Spinal cord (tissue), 10 donors: ENCODE data around the gene SLC35G4. TPM values are rescaled to one million over a fixed set of nuclear protein-coding genes. Genes with fewer than 3 reads are reported as not detected.
"Not testable (repeated sequence)": the region's sequence is repeated elsewhere in the genome, so short reads cannot be mapped to it uniquely, and the experiment has no call there.

Experiments used
- DNase-seq, 6 donors: peaks; one replicate each; pipeline versions ENCODE4 v3.0.0 to v3.0.0-alpha.2; 2013 to 2015; ENCODE audit warnings: low spot score in 6 of 6, low read depth in 4 of 6
- H3K27ac ChIP-seq: one replicate; pipeline ENCODE4 v1.5.1; 2013; ENCODE audit warnings: low read depth, low read length, control low read depth
- H3K27me3 ChIP-seq: one replicate; pipeline ENCODE4 v1.6.1; 2013; ENCODE audit warnings: low read length; ENCODE audit not compliant: control insufficient read depth, insufficient read depth
- H3K36me3 ChIP-seq: one replicate; pipeline ENCODE4 v1.6.1; 2013; ENCODE audit warnings: low read length; ENCODE audit not compliant: control insufficient read depth, insufficient read depth
- H3K4me1 ChIP-seq: one replicate; pipeline ENCODE4 v1.6.1; 2013; ENCODE audit warnings: low read length; ENCODE audit not compliant: control insufficient read depth, insufficient read depth
- H3K4me3 ChIP-seq: one replicate; pipeline ENCODE4 v1.5.1; 2013; ENCODE audit warnings: low read depth, low read length, control low read depth
- H3K9me3 ChIP-seq: one replicate; pipeline ENCODE4 v1.6.1; 2013; ENCODE audit warnings: low read length; ENCODE audit not compliant: control insufficient read depth, insufficient read depth
- WGBS: methylation state at CpG from one replicate; pipeline ENCODE4 v1.1.5; 2013; ENCODE audit warnings: missing lambda C conversion rate; ENCODE audit not compliant: insufficient coverage; 5-methylcytosine and 5-hydroxymethylcytosine counted together
- long read RNA-seq, 4 donors: transcript quantifications; one replicate each; lab custom pipeline, GENCODE V29; 2026
- polyA plus RNA-seq, 2 donors: library from polyadenylated mRNA; unstranded; fragments of 120-200 nt; gene quantifications; one replicate each; pipeline ENCODE4 v1.2.1, GENCODE V29; 2013; ENCODE audit not compliant: insufficient read length in 2 of 2
- total RNA-seq, 2 donors: library from RNA; depleted of rRNA in 1 of 2; stranded (reverse); fragments of 120-200 nt in 1 of 2; fragments of >200 nt in 1 of 2; gene quantifications; one replicate each; pipeline versions ENCODE4 v1.2.3 to v1.2.4, GENCODE V29; 2013 to 2014
- donor health status: healthy.

The SLC35G4 gene
- total RNA-seq (not detected), polyA plus RNA-seq (not detected)
- long read RNA-seq, donor 1, result 0 reads
- long read RNA-seq, donor 2, result 0 reads
- long read RNA-seq, donor 3, result 0 reads
- long read RNA-seq, donor 4, result 0 reads

- H3K4me3 ChIP-seq, H3K27me3 ChIP-seq, H3K9me3 ChIP-seq, H3K4me1 ChIP-seq, H3K36me3 ChIP-seq, DNase-seq, H3K27ac ChIP-seq: not testable (repeated sequence)
- 96% methylated on average over 4 of the region's 9 CpGs for WGBS
Observed at GRCh38 chr18:11609488-11609887, at the start of gene SLC35G4. Gene SLC35G4, plus strand, starts transcription at chr18:11609596. Its CDS starts 0 bp downstream, at chr18:11609596.

- no peak overlapping the region for H3K4me3 ChIP-seq
- H3K27ac ChIP-seq, result no peak overlapping the region
- peak in 1 of 6 donors; percentile 24 for DNase-seq
- H3K27me3 ChIP-seq, result no peaks in the 10 kb centered on the region
- H3K36me3 ChIP-seq, result no peaks in the 10 kb centered on the region
- no peaks in the 10 kb centered on the region for H3K4me1 ChIP-seq
- no CpG with 5 or more reads among the region's 4 CpGs for WGBS
- H3K9me3 ChIP-seq, result no peaks in the 10 kb centered on the region
Observed at GRCh38 chr18:11561293-11561692, 48.1 kb upstream of the SLC35G4 start.

- H3K4me3 ChIP-seq, result no peak overlapping the region
- 88% methylated on average over 4 of the region's 5 CpGs for WGBS
- no peaks in the 10 kb centered on the region for H3K36me3 ChIP-seq
- no peak overlapping the region for H3K27ac ChIP-seq
- DNase-seq, result no peak
- no peaks in the 10 kb centered on the region for H3K9me3 ChIP-seq
- H3K4me1 ChIP-seq, result no peaks in the 10 kb centered on the region
- no peaks in the 10 kb centered on the region for H3K27me3 ChIP-seq
Observed at GRCh38 chr18:11565716-11566115, 43.7 kb upstream of the SLC35G4 start.

GRCh38 chr18:11566236-11566965 lies 43.0 kb upstream of the SLC35G4 start:
- H3K36me3 ChIP-seq, result no peaks in the 10 kb centered on the region
- no peak overlapping the region for H3K27ac ChIP-seq
- 86% methylated on average over 4 of the region's 5 CpGs for WGBS
- H3K4me1 ChIP-seq, result no peaks in the 10 kb centered on the region
- DNase-seq, result no peak
- H3K9me3 ChIP-seq, result no peaks in the 10 kb centered on the region
- H3K4me3 ChIP-seq, result no peak overlapping the region
- no peaks in the 10 kb centered on the region for H3K27me3 ChIP-seq

GRCh38 chr18:11567396-11567795 lies 42.0 kb upstream of the SLC35G4 start:
- DNase-seq, result no peak
- 76% methylated on average over 7 of the region's 7 CpGs for WGBS
- H3K9me3 ChIP-seq, result no peaks in the 10 kb centered on the region

GRCh38 chr18:11570073-11570588 lies 39.3 kb upstream of the SLC35G4 start:
- Histone ChIP-seq H3K4me3 (no peak overlapping the region), H3K4me1 (no peaks in the 10 kb centered on the region), H3K27me3 (no peaks in the 10 kb centered on the region), H3K27ac (no peak overlapping the region), H3K9me3 (no peaks in the 10 kb centered on the region), H3K36me3 (no peaks in the 10 kb centered on the region)
- DNase-seq, result no peak
- WGBS, result 84% methylated on average over 8 of the region's 10 CpGs

More at GRCh38 chr18:11567396-11567795, 42.0 kb upstream of the SLC35G4 start:
- Histone ChIP-seq H3K4me1 (no peaks in the 10 kb centered on the region), H3K4me3 (no peak overlapping the region), H3K27me3 (no peaks in the 10 kb centered on the region), H3K27ac (no peak overlapping the region), H3K36me3 (no peaks in the 10 kb centered on the region)

- Histone ChIP-seq H3K4me1 (no peaks in the 10 kb centered on the region), H3K9me3 (no peaks in the 10 kb centered on the region), H3K27me3 (no peaks in the 10 kb centered on the region), H3K36me3 (no peaks in the 10 kb centered on the region), H3K27ac (no peak overlapping the region), H3K4me3 (no peak overlapping the region)
- DNase-seq, result peak in 2 of 6 donors; percentile 10 to 45
- WGBS, result 91% methylated on average over 8 of the region's 14 CpGs
Observed at GRCh38 chr18:11570769-11571412, 38.5 kb upstream of the SLC35G4 start.

GRCh38 chr18:11572201-11572600 lies 37.2 kb upstream of the SLC35G4 start:
- Histone ChIP-seq H3K36me3 (no peaks in the 10 kb centered on the region), H3K27me3 (no peaks in the 10 kb centered on the region), H3K27ac (no peak overlapping the region), H3K9me3 (no peaks in the 10 kb centered on the region), H3K4me1 (no peaks in the 10 kb centered on the region), H3K4me3 (no peak overlapping the region)
- WGBS, result 73% methylated on average over 6 of the region's 9 CpGs
- DNase-seq, result no peak

- H3K27ac ChIP-seq, result no peak overlapping the region
- WGBS, result 70% methylated on average over 2 of the region's 3 CpGs
- DNase-seq, result no peak
- H3K27me3 ChIP-seq, result no peaks in the 10 kb centered on the region
- H3K4me3 ChIP-seq, result no peak overlapping the region
- H3K4me1 ChIP-seq, result no peaks in the 10 kb centered on the region
- no peaks in the 10 kb centered on the region for H3K36me3 ChIP-seq
- no peaks in the 10 kb centered on the region for H3K9me3 ChIP-seq
Observed at GRCh38 chr18:11574545-11574944, 34.9 kb upstream of the SLC35G4 start.
